ENCODE measurements around the gene C8B.

C8B gene

DNA sequence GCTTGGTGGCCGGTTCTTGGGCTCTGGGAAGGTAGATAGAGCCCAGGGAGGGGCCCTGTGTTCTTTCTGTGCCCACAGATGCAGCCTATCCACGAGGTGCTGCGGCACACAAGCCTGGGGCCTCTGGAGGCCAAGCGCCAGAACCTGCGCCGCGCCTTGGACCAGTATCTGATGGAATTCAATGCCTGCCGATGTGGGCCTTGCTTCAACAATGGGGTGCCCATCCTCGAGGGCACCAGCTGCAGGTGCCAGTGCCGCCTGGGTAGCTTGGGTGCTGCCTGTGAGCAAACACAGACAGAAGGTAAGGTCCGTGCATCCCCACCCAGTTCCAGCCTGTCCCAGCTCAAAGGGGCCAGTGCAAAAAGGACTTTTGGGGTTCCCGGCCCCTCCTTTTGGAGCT lies 53.5 kb downstream of the C8B start:
- Histone ChIP-seq H3K27me3 (ENCODE audit: insufficient read depth, low read length) (no peaks in the 10 kb centered on the region), H4K8ac (ENCODE audit: low read depth, low read length) (no peak overlapping the region), H3K4me3 (ENCODE audit: low read depth, low read length) (peak overlapping the region; percentile 37), H3K9me3 (ENCODE audit: insufficient read depth, low read depth, low read length) (peaks cover 2% of the 10 kb centered on the region), H2AFZ (ENCODE audit: insufficient read depth, low read length, poor library complexity) (no peak overlapping the region), H3K18ac (ENCODE audit: low read length) (no peak overlapping the region), H3K79me2 (ENCODE audit: control insufficient read depth, insufficient read depth, low read length, poor library complexity) (no peaks in the 10 kb centered on the region), H3K14ac (ENCODE audit: low read length) (no peak overlapping the region), H4K91ac (ENCODE audit: low read depth, low read length) (no peak overlapping the region), H3K4me1 (ENCODE audit: control insufficient read depth in 1 of 2, insufficient read depth in 2 of 2, low read length in 2 of 2) (peaks cover 4 to 7% of the 10 kb centered on the region in 2 experiments), H3K36me3 (ENCODE audit: control insufficient read depth in 1 of 2, insufficient read depth in 2 of 2, low read length in 2 of 2) (no peaks in the 10 kb centered on the region), H3K4ac (ENCODE audit: low read depth, low read length) (no peak overlapping the region), H3K4me2 (ENCODE audit: low read length) (no peak overlapping the region), H3K9ac (ENCODE audit: low read length) (no peak overlapping the region), H3K27ac (ENCODE audit: low read depth, low read length) (no peak overlapping the region), H3K79me1 (ENCODE audit: low read length) (no peaks in the 10 kb centered on the region), H2BK12ac (ENCODE audit: low read length) (no peak overlapping the region), H2BK5ac (ENCODE audit: low read depth, low read length, poor library complexity) (no peak overlapping the region), H4K12ac (ENCODE audit: low read depth, low read length) (no peak overlapping the region), H2AK5ac (ENCODE audit: low read length) (no peak overlapping the region), H3K23ac (ENCODE audit: low read length) (no peak overlapping the region), H2BK120ac (ENCODE audit: insufficient read depth, low read length, poor library complexity) (no peak overlapping the region)
- WGBS (ENCODE audit: extremely low coverage, insufficient coverage, insufficient read length), result no CpG with 5 or more reads among the region's 12 CpGs
- no peak for DNase-seq

- Histone ChIP-seq H2BK5ac (ENCODE audit: low read depth, low read length, poor library complexity) (no peak overlapping the region), H3K4me2 (ENCODE audit: low read length) (no peak overlapping the region), H3K4ac (ENCODE audit: low read depth, low read length) (no peak overlapping the region), H2AK5ac (ENCODE audit: low read length) (no peak overlapping the region), H2BK120ac (ENCODE audit: insufficient read depth, low read length, poor library complexity) (no peak overlapping the region), H4K8ac (ENCODE audit: low read depth, low read length) (no peak overlapping the region), H3K23ac (ENCODE audit: low read length) (no peak overlapping the region), H3K14ac (ENCODE audit: low read length) (no peak overlapping the region), H3K4me1 (ENCODE audit: control insufficient read depth in 1 of 2, insufficient read depth in 2 of 2, low read length in 2 of 2) (peaks cover 4 to 7% of the 10 kb centered on the region in 2 experiments), H3K9ac (ENCODE audit: low read length) (no peak overlapping the region), H3K27me3 (ENCODE audit: insufficient read depth, low read length) (no peaks in the 10 kb centered on the region), H3K9me3 (ENCODE audit: insufficient read depth, low read depth, low read length) (peaks cover 2% of the 10 kb centered on the region), H4K12ac (ENCODE audit: low read depth, low read length) (no peak overlapping the region), H3K4me3 (ENCODE audit: low read depth, low read length) (no peak overlapping the region), H4K91ac (ENCODE audit: low read depth, low read length) (no peak overlapping the region), H3K79me2 (ENCODE audit: control insufficient read depth, insufficient read depth, low read length, poor library complexity) (no peaks in the 10 kb centered on the region), H2AFZ (ENCODE audit: insufficient read depth, low read length, poor library complexity) (no peak overlapping the region), H2BK12ac (ENCODE audit: low read length) (no peak overlapping the region), H3K27ac (ENCODE audit: low read depth, low read length) (no peak overlapping the region), H3K36me3 (ENCODE audit: control insufficient read depth in 1 of 2, insufficient read depth in 2 of 2, low read length in 2 of 2) (no peaks in the 10 kb centered on the region), H3K18ac (ENCODE audit: low read length) (no peak overlapping the region), H3K79me1 (ENCODE audit: low read length) (no peaks in the 10 kb centered on the region)
- no CpG with 5 or more reads among the region's 7 CpGs for WGBS (ENCODE audit: extremely low coverage, insufficient coverage, insufficient read length)
- peak in 1 of 2 donors; percentile 47 for DNase-seq
These were observed 54.5 kb downstream of the C8B start for GRCh38 chr1:56911098-56911938.

GRCh38 chr1:56910441-56910985 lies 55.3 kb downstream of the C8B start:
- peaks cover 4 to 7% of the 10 kb centered on the region in 2 experiments for H3K4me1 ChIP-seq (ENCODE audit: control insufficient read depth in 1 of 2, insufficient read depth in 2 of 2, low read length in 2 of 2)
- no peak overlapping the region for H3K4ac ChIP-seq (ENCODE audit: low read depth, low read length)
- H3K36me3 ChIP-seq (ENCODE audit: control insufficient read depth in 1 of 2, insufficient read depth in 2 of 2, low read length in 2 of 2), result no peaks in the 10 kb centered on the region
- H3K79me2 ChIP-seq (ENCODE audit: control insufficient read depth, insufficient read depth, low read length, poor library complexity), result no peaks in the 10 kb centered on the region
- H2BK120ac ChIP-seq (ENCODE audit: insufficient read depth, low read length, poor library complexity), result no peak overlapping the region
- no peak overlapping the region for H3K14ac ChIP-seq (ENCODE audit: low read length)
- no peak overlapping the region for H2AFZ ChIP-seq (ENCODE audit: insufficient read depth, low read length, poor library complexity)
- no peak overlapping the region for H2BK12ac ChIP-seq (ENCODE audit: low read length)
- H3K27me3 ChIP-seq (ENCODE audit: insufficient read depth, low read length), result no peaks in the 10 kb centered on the region
- H4K91ac ChIP-seq (ENCODE audit: low read depth, low read length), result no peak overlapping the region
- H4K12ac ChIP-seq (ENCODE audit: low read depth, low read length), result no peak overlapping the region
- H2BK5ac ChIP-seq (ENCODE audit: low read depth, low read length, poor library complexity), result no peak overlapping the region
- WGBS (ENCODE audit: extremely low coverage, insufficient coverage, insufficient read length), result no CpG with 5 or more reads among the region's 4 CpGs
- H3K23ac ChIP-seq (ENCODE audit: low read length), result no peak overlapping the region
- H3K18ac ChIP-seq (ENCODE audit: low read length), result no peak overlapping the region
- H3K79me1 ChIP-seq (ENCODE audit: low read length), result no peaks in the 10 kb centered on the region
- H3K9me3 ChIP-seq (ENCODE audit: insufficient read depth, low read depth, low read length), result peaks cover 2% of the 10 kb centered on the region
- H4K8ac ChIP-seq (ENCODE audit: low read depth, low read length), result no peak overlapping the region
- H3K4me3 ChIP-seq (ENCODE audit: low read depth, low read length), result no peak overlapping the region
- peak in 1 of 2 donors; percentile 1 for DNase-seq
- no peak overlapping the region for H2AK5ac ChIP-seq (ENCODE audit: low read length)
- H3K4me2 ChIP-seq (ENCODE audit: low read length), result no peak overlapping the region
- H3K27ac ChIP-seq (ENCODE audit: low read depth, low read length), result no peak overlapping the region
- no peak overlapping the region for H3K9ac ChIP-seq (ENCODE audit: low read length)

GRCh38 chr1:56908619-56909221 lies 57.1 kb downstream of the C8B start:
- Histone ChIP-seq H3K79me1 (ENCODE audit: low read length) (no peaks in the 10 kb centered on the region), H3K4me2 (ENCODE audit: low read length) (no peak overlapping the region), H4K12ac (ENCODE audit: low read depth, low read length) (no peak overlapping the region), H3K18ac (ENCODE audit: low read length) (no peak overlapping the region), H4K91ac (ENCODE audit: low read depth, low read length) (no peak overlapping the region), H3K4me1 (ENCODE audit: control insufficient read depth in 1 of 2, insufficient read depth in 2 of 2, low read length in 2 of 2) (peaks cover 4 to 7% of the 10 kb centered on the region in 2 experiments), H2AK5ac (ENCODE audit: low read length) (no peak overlapping the region), H3K23ac (ENCODE audit: low read length) (no peak overlapping the region), H3K36me3 (ENCODE audit: control insufficient read depth in 1 of 2, insufficient read depth in 2 of 2, low read length in 2 of 2) (no peaks in the 10 kb centered on the region), H3K27me3 (ENCODE audit: insufficient read depth, low read length) (no peaks in the 10 kb centered on the region), H3K4ac (ENCODE audit: low read depth, low read length) (no peak overlapping the region), H3K14ac (ENCODE audit: low read length) (no peak overlapping the region), H3K27ac (ENCODE audit: low read depth, low read length) (no peak overlapping the region), H3K4me3 (ENCODE audit: low read depth, low read length) (no peak overlapping the region), H3K9me3 (ENCODE audit: insufficient read depth, low read depth, low read length) (peaks cover 2% of the 10 kb centered on the region), H2BK12ac (ENCODE audit: low read length) (no peak overlapping the region), H2BK120ac (ENCODE audit: insufficient read depth, low read length, poor library complexity) (no peak overlapping the region), H3K79me2 (ENCODE audit: control insufficient read depth, insufficient read depth, low read length, poor library complexity) (no peaks in the 10 kb centered on the region), H3K9ac (ENCODE audit: low read length) (no peak overlapping the region), H2BK5ac (ENCODE audit: low read depth, low read length, poor library complexity) (no peak overlapping the region), H4K8ac (ENCODE audit: low read depth, low read length) (no peak overlapping the region), H2AFZ (ENCODE audit: insufficient read depth, low read length, poor library complexity) (no peak overlapping the region)
- WGBS (ENCODE audit: extremely low coverage, insufficient coverage, insufficient read length), result no CpG with 5 or more reads among the region's 1 CpG
- no peak for DNase-seq

Data from trophoblast cell (in vitro differentiated cells and primary cell).